ENCODE data around the gene C22orf31.

Gene C22orf31

DNA sequence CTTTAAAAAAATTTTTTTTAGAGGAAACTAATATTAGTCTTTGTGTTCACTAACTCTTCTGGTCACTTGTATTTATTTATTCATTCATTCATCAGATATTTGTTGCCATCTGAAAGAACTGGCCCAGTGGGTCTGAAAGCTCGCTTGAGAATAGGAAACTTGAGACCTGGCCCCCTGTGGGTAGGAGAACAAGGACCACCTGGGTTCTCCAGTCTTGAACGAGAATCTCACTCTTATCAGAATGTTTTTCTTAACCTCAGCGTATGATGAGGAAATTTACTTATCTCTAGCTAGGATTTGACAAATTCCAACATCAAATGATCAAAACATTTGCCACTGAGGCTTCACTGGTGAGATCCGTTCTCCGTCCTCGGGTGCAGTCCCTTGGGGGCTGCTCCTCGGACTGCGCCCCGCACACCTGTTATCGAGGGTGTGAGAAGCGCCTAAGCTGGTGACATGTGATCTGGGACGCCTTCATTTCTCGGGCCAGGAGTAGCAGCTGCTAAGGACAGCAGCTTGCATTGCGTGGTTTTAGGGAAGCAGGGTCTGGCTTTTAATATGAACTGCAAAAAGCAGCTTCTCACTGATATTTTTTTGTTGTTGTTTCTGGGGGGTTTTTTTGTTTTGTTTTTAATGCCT lies 6.3 kb downstream of the C22orf31 start:
- TF ChIP-seq, protein P1, sequence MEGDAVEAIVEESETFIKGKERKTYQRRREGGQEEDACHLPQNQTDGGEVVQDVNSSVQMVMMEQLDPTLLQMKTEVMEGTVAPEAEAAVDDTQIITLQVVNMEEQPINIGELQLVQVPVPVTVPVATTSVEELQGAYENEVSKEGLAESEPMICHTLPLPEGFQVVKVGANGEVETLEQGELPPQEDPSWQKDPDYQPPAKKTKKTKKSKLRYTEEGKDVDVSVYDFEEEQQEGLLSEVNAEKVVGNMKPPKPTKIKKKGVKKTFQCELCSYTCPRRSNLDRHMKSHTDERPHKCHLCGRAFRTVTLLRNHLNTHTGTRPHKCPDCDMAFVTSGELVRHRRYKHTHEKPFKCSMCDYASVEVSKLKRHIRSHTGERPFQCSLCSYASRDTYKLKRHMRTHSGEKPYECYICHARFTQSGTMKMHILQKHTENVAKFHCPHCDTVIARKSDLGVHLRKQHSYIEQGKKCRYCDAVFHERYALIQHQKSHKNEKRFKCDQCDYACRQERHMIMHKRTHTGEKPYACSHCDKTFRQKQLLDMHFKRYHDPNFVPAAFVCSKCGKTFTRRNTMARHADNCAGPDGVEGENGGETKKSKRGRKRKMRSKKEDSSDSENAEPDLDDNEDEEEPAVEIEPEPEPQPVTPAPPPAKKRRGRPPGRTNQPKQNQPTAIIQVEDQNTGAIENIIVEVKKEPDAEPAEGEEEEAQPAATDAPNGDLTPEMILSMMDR (conservative IDR thresholded peaks at IDR 0.05; ENCODE audit: low read length), result no peak
- H3K4me3 ChIP-seq (ENCODE audit: low read length), result no peak overlapping the region
- DNase-seq (ENCODE audit: low read depth), result no peak

DNA sequence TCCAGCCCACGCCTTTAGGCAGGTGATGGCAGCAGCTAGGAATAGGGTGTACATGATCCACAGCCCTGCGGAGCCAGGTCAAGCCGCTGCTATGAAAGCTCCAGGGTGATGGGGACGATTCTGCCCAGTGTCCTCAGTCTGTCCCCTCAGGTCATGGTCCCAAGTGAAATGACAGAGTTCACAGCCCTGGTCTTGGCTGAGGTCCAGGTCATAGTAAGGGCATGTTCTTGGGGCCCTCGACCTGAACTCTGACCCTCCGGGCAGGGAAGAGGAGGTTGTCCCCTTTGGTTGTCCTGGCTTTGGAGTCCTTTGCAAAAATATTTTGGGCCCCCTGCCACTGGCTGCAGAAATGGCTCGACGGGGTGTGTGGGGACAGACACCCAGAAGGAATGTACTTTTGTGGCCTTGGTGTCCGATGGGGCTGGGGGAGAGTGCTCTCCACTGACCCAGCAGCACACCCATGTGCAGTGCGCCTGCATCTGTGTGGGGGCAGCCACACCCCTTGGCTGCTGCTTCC lies 7.3 kb downstream of the C22orf31 start:
- H3K4me3 ChIP-seq (ENCODE audit: low read length), result no peak overlapping the region
- DNase-seq (ENCODE audit: low read depth), result no peak
- TF ChIP-seq, protein P1 (conservative IDR thresholded peaks at IDR 0.05; ENCODE audit: low read length), result no peak

DNA sequence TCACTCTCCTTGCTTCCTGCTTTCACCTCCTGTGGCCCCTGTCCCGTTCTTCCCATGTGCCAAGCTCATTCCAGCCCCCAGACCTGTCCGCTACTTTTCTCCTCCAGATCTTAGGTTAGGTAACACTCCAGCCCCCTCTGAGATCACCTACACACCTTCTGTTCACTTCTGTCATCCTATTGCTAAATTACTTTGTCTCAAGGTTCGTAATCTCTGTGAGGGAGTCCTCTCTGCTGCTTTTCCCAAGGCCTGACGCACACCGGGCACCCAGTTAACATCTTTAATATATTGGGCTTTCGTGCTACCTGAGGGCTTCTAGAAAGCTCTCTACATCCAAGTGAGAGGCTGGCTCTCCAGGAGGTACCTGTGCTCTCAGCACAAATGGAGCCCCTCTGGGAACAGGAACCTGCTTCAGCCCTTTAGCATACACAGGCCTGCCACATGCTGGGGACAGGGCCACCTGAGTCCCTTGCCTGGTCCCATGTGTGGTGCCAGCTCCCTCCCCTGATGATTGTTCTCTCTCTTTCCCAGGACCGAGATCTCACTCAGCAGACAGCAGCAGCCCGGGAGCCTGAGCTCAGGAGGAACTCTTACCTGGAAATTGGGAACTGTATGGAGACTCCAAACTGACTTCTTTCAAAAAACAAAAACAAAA lies 8.5 kb downstream of the C22orf31 start:
- H3K4me3 ChIP-seq (ENCODE audit: low read length), result no peak overlapping the region
- no peak for DNase-seq (ENCODE audit: low read depth)
- TF ChIP-seq, protein P1 (conservative IDR thresholded peaks at IDR 0.05; ENCODE audit: low read length), result no peak

DNA sequence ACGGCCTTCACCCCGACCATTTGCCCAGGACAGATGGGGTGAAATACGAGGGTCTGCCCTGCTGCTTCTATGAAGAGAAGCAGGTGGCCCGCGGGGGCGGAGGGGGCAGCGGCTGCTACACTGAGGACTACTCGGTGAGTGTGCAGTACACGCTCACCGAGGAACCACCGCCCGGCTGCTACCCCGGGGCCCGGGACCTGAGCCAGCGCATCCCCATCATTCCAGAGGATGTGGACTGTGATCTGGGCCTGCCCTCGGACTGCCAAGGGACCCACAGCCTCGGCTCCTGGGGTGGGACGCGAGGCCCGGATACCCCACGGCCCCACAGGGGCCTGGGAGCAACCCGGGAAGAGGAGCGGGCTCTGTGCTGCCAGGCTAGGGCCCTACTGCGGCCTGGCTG lies 11.2 kb downstream of the C22orf31 start:
- DNase-seq (ENCODE audit: low read depth), result no peak
- TF ChIP-seq, protein P1 (conservative IDR thresholded peaks at IDR 0.05; ENCODE audit: low read length), result no peak
- no peak overlapping the region for H3K4me3 ChIP-seq (ENCODE audit: low read length)

DNA sequence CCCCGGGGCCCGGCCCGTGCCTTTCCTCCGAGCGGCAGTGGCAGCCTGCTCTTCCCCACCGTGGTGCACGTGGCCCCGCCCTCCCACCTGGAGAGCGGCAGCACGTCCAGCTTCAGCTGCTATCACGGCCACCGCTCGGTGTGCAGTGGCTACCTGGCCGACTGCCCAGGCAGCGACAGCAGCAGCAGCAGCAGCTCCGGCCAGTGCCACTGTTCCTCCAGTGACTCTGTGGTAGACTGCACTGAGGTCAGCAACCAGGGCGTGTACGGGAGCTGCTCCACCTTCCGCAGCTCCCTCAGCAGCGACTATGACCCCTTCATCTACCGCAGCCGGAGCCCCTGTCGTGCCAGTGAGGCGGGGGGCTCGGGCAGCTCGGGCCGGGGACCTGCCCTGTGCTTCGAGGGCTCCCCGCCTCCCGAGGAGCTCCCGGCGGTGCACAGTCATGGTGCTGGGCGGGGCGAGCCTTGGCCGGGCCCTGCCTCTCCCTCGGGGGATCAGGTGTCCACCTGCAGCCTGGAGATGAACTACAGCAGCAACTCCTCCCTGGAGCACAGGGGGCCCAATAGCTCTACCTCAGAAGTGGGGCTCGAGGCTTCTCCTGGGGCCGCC lies 11.9 kb downstream of the C22orf31 start:
- TF ChIP-seq, protein P1 (conservative IDR thresholded peaks at IDR 0.05; ENCODE audit: low read length), result no peak
- H3K4me3 ChIP-seq (ENCODE audit: low read length), result no peak overlapping the region
- DNase-seq (ENCODE audit: low read depth), result no peak

DNA sequence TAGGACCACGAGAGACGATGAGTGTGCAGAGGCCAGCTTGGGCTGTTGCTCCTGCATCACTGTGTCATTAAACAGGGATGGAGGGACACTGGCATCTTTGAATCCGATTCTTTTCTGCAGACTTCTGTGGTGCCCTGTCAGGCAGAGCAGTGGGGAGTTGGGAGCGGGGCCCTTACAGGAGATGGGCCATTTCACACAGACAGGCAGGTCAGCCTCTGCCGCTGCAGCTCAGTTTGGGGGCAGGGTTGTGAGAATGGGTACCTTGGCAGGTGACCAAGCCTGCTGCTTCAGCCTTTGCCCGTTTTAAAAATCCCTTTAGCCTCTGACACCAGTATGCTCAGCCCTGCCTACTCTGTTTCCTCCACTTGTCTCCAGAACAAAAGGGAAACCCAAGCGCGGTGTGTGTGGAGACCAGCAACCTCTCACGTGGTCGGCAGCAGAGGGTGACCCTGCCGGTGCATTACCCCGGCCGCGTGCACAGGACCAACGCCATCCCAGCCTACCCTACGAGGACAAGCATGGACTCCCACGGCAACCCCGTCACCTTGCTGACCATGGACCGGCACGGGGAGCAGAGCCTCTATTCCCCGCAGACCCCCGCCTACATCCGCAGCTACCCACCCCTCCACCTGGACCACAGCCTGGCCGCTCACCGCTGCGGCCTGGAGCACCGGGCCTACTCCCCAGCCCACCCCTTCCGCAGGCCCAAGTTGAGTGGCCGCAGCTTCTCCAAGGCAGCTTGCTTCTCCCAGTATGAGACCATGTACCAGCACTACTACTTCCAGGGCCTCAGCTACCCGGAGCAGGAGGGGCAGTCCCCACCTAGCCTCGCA lies 12.6 kb downstream of the C22orf31 start:
- DNase-seq (ENCODE audit: low read depth), result no peak
- TF ChIP-seq, protein P1 (conservative IDR thresholded peaks at IDR 0.05; ENCODE audit: low read length), result no peak
- H3K4me3 ChIP-seq (ENCODE audit: low read length), result no peak overlapping the region

Measured in AG10803 (cell line).